Ramos (cell line): ENCODE results near the gene PAOX.
"Not testable (repeated sequence)": the region's sequence is repeated elsewhere in the genome, so short reads cannot be mapped to it uniquely, and the experiment has no call there.

Experiments
- in situ Hi-C: fragments of 300-500 bp; cut with MboI; formaldehyde crosslinking; loops from one replicate; pipeline ENCODE4 v1.14.3; 2022; ENCODE audit warnings: low sequenced_read_pairs; ENCODE audit not compliant: unreplicated experiment

Gene PAOX

GRCh38 chr10:133379801-133380666 is 972 bp downstream of the PAOX start:
- in situ Hi-C loops, result no loop called here

GRCh38 chr10:133381036-133381435 is 2.0 kb downstream of the PAOX start:
- in situ Hi-C loops, result no loop called here

- in situ Hi-C loops, result no loop called here
Observed at GRCh38 chr10:133383551-133383950, 4.5 kb downstream of the PAOX start.

- in situ Hi-C loops, result no loop called here
Observed at GRCh38 chr10:133384071-133384470, 5.0 kb downstream of the PAOX start.

GRCh38 chr10:133385214-133385613 is 6.2 kb downstream of the PAOX start:
- in situ Hi-C loops, result no loop called here

GRCh38 chr10:133386951-133387350 is 7.9 kb downstream of the PAOX start:
- in situ Hi-C loops, result not testable (repeated sequence)

- in situ Hi-C loops, result no loop called here
Observed at GRCh38 chr10:133388236-133388972, 9.3 kb downstream of the PAOX start.

- in situ Hi-C loops, result no loop called here
Observed at GRCh38 chr10:133388973-133389818, 10.1 kb downstream of the PAOX start.

GRCh38 chr10:133390597-133391248 is 11.7 kb downstream of the PAOX start:
- in situ Hi-C loops, result no loop called here

- in situ Hi-C loops, result no loop called here
Observed at GRCh38 chr10:133391249-133391635, 12.2 kb downstream of the PAOX start.

- in situ Hi-C loops, result no loop called here
Observed at GRCh38 chr10:133391761-133392518, 12.9 kb downstream of the PAOX start.

- in situ Hi-C loops, result no loop called here
Observed at GRCh38 chr10:133393401-133394063, 14.5 kb downstream of the PAOX start.

GRCh38 chr10:133394064-133394663 is 15.1 kb downstream of the PAOX start, which contains the start of gene MTG1:
MTG1 (plus strand) TSS chr10:133394157; CDS start chr10:133394221, 64 bp downstream.
- in situ Hi-C loops, result no loop called here

GRCh38 chr10:133394801-133395221 is 15.7 kb downstream of the PAOX start:
- in situ Hi-C loops, result no loop called here

- in situ Hi-C loops, result no loop called here
Observed at GRCh38 chr10:133396035-133396624, 17.1 kb downstream of the PAOX start.

GRCh38 chr10:133397938-133398337 is 18.9 kb downstream of the PAOX start:
- in situ Hi-C loops, result no loop called here

GRCh38 chr10:133399123-133399601 is 20.1 kb downstream of the PAOX start:
- in situ Hi-C loops, result no loop called here
